Measurements from ENCODE around the gene VAX1.
"Not testable (repeated sequence)": the region's sequence is repeated elsewhere in the genome, so short reads cannot be mapped to it uniquely, and the experiment has no call there.

Gene VAX1

DNA sequence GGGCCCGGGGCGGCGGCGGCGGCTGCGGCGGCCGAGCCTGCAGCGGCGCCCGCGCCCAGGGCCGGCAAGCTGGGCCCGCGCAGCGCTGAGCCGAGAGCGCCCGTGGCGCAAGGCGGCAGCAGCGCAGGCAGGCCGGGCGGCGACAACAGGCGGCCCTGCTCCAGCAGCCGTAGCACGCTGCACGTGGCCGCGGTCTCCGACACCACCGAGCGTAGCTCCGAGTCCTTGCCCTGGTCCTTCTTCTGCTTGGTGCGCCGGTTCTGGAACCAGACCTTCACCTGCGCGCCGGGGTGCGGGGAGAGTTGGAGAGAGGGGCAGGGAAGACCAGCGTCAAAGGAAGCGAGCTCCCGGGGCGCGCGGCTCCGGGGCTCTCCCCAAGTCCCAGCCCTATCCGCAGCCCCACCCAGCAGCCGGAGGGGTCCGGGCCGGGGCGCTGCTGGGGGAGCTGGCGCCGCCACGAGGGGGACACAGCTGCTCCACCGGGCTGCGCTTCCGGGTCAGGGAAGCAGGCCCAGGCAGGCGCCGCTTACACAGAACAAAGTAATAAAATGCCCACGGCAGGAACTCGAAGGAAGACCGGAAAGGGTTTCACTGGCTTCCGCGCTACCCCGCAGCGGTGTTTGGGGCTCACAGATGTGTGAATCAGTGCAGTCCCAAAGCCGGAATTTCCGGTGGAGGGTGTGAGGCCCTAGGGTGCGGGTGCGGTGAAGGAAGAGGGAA is 3.6 kb downstream of the VAX1 start:
- DNase-seq (ENCODE audit: low spot score), result no peak

DNA sequence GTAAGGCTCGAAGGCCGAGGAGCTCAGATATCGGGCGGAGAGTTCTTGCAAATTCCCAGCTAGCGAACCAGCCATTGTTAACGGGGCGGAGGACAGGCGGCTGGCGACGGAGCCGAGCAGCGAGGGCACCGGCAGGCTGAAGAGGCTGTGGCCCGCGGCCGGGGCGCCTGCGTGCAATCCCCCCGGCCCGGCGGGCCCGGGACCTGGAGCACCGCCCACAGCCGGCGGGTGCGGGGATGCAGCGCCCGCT is 4.1 kb downstream of the VAX1 start:
- no peak for DNase-seq (ENCODE audit: low spot score)

DNA sequence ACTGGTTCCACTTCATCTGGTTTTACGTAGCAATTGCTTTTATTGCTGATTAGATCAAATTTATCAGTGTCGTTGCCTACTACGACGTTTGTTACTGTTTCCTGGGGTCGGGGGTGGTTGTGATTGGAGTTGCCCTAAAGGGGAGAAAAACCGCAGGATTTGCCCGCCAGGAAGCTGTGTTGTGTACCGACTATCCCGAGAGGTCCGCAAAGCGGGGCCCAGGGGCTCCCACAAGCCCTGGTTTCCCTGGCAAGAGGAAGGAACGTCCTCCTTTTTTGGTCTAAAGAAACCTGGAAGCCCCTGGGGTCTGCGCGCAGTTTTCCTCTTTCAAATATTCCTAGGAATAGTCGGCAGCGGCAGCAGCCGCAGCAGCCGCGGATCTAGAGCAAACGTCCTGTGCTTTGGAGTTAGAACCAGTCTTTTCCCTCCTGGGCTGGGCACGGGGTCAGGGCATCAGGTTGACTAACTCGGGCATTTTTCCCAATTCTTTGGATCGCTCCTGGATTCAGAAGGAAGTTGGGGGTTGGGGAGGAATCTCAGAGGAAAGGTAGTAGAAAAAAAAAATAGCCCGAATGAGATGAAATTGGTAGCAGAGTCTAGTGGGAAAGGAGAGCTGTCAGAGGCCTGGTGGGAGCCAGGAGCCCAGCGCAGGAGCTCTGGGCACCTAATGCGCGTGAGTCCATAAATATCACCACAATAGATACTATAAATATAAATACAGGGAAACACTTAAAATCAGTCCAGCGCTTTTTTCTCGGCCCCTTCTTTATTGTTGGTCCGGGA is 4.6 kb downstream of the VAX1 start:
- DNase-seq (ENCODE audit: low spot score), result no peak

DNA sequence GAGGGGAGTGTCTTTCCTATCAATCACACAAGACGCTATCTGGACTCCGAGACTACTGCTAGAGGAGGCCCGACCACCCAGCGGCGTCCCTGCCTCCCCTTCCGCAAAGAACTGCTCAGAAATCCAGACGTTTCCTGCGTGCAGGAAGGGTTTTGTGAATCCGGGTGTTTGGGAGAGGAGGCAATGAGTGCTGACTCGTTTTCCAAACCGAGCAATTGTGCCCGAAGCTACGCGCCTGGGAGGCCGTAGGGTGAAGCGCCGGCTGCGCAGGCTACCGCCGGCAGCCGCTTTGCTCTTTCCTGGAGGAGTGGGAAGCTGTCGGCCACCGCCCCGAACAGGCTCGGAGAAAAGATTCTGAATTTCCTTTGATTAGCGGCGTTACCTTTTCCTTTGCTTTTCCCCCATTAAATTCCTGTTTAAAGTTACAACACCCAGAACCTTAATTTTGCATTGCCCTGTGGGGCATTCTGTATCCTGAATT is 5.3 kb downstream of the VAX1 start:
- no peak for DNase-seq (ENCODE audit: low spot score)

DNA sequence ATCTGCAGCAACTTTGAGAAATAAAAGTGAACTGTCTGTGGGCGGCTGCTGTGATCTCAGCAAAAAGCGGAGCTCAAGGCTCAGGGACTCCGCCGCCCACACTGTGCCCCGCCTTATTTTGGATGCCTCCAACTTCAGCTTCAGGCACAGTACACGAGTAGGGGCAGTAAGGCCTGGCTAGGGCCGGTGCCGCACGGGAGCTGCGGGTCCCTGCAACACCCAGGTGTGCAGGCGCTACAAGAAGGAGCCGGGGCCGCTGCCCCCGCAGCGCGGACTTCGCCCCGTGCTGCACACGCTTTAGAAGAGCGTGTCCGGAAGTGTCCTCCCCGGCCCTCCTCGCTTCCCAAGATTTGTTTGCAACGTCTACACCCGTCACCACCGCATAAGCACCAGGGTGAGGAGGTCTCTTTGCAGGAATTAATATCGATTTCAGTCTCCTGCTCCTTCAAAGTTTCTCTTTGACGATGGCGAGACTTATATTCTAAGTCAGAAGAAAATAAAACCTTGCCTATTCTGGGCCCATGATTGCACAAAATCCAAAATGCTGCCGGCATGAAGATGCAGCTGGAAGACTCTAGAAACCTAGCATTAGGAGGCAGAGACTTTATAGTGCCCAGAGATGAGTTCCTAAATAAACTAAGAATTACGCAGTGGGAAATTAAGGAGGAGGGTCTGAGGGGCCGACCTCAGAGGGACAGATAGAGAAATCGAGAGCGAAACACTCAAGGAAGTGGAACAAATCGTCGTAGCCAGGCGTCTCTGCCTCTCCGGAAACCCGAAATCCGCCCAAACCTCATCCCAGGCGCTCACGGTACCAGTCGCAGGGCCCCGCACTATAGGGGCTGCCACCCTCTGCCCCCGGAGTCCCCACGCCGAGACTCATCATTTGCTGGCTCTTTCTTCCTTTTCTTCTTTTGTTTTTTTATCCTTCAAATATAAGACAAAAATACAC is 6.4 kb downstream of the VAX1 start:
- no peak for DNase-seq (ENCODE audit: low spot score)

DNA sequence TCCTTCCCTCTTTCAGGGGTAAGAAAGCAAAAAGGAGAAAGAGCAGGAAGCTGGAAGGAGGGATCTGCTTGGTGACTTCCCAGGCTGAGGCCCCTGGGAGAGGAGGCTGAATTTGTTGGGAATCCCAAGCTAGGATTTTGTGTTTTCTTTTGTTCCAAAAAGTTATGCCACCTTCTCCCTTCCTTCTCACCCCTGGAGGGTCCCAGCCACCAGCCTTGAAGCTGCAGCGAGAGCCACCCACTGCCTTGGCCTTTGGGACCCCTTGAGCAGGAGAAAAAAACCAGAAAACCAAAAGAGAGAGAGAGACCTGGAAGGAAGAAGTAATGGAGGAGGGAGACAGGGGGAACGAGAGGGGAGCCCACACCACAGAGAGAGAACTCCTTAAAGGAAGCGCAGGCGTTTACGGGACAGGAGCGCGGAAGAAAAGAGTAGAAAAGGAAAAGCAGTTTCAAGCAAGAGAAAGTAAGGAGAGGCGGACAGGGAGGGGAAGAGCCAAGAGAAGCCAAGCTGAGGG is 7.2 kb downstream of the VAX1 start:
- no peak for DNase-seq (ENCODE audit: low spot score)

DNA sequence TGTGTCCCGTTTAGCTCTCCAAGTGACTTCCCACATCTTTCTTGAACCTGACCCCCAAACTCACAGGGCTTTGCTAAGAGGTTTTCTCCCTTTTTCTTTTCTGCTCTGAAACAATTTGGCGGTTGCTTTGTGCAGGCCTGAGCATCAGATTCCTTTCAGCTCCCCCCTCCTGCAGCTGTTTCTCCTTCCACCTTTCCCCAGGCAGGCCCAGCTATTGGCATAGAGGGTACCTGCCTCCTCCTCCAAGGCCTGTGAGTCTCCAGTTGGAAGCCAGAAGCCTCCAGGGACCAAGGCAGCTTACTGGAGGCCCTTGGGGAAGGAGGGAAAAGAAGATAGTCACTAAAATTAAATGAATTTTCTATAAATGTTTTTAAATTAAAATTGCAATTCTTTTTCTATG is 7.7 kb downstream of the VAX1 start:
- no peak for DNase-seq (ENCODE audit: low spot score)

DNA sequence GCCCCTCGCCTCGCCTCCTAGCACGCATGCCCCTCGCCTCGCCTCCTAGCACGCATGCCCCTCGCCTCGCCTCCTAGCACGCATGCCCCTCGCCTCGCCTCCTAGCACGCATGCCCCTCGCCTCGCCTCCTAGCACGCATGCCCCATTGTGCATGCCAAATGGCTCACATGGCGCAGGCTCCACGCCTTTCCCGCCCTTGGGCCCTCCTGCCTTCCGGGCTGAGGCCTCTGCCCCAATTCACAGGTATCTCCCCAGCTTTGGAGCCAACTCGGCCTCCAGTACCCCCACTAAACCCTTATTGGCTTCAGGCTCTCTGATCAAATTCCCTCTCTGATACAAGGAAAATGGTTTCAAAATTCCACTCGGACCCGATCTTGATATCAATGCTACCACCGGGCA is 11.4 kb downstream of the VAX1 start:
- DNase-seq (ENCODE audit: low spot score), result not testable (repeated sequence)

DNA sequence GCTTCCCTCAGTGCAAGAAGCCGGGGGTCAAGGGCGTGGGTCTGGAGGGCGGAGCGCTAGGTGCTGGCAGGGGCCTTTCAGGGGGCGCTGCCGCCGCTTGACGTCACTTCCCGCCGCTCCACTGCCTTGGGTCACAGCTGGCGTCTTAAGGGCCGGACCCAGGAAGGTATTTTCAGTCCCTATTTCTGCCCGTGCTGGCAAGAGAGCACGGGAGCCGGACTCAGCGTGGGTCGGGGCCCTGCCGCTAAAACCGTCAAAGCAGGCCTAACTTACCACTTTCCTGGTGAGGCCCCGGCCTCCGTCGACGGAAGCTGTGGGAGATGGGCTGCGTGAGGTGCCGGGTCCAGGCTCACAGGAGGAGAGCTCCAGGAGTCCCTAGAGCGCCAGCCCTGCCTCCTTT is 12.0 kb downstream of the VAX1 start:
- DNase-seq (ENCODE audit: low spot score), result no peak

DNA sequence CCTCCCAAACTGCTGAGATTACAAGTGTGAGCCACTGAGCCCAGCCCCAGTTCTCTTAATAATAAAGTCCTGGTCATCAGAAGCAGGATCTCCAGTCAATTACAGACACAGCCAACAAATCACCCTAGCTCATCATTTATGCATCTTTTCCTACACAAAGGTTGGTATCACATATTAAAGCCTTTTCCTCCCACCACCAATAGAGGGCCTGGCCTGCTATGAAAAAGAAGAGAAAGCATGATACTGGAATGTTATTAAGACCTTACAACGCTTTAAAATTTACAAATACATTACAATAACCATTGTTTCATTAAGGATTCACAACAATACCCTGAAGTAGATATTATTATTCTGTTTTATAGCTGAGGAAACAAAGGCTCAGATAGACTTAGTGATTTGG is 25.9 kb downstream of the VAX1 start:
- no peak for DNase-seq (ENCODE audit: low spot score)

DNA sequence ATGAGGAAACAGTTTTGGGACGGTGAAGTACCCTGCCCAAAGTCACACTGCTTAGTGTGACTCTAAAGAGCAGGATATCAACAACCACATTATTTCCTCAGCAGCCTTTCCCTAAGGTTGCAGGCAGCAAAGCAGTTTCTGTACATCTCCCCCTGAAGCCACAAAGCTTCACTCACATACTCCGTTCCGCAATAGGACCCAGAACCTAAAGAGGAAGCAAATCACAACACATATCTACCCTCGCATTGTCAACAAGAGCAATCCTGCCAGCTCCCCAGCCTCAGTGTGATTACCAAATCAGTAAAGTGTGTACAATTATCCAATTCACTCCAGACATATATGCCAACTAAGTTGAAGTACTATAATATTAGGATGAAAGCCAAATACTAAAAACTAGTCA is 30.8 kb downstream of the VAX1 start:
- no peak for DNase-seq (ENCODE audit: low spot score)

DNA sequence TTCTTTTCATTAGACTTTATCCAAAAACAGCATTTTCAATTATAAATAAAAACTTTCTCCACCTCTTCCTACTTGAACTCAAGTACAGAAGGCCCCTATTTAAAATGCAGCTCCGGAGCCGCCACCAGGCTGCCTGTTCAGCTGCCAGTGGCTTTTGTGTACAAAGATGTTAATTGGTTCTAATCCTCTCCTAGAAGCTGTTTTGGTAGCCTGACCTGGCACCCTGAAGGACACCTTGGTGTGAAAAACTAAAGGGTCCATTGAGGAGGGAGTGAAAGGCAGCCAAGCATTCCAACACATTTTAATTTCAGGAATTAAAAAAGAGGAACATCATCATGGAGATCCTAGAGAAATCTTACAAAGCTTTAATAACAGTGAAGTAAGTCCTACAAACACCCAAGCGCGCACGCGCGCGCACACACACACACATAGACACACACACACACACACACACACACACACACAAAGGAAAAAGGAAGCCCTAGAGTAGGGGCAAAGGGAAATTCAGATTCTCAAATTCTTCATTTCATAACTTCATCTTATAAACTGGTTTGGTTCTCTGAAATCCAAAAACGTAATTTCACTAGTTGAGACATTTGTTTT is 41.4 kb downstream of the VAX1 start:
- no peak for DNase-seq (ENCODE audit: low spot score)

DNA sequence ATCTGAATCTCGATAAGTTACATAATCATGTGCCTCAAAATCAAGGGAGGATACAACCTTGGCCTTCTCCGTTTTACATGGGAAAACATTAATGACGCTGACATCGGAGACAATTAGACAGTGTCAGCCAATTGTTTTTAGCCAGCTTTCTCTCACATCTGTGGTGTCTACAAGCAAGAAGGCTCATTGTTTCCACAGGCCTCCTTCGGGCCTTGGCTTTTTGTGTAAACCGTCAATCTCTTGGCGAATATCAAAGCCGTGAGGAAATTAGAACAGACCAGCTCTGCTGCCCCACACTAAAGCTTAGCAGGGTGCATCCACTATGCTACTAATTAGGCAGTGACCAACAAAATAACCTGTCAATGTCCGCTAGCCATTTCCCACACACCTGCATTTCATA is 43.2 kb downstream of the VAX1 start:
- DNase-seq (ENCODE audit: low spot score), result no peak

DNA sequence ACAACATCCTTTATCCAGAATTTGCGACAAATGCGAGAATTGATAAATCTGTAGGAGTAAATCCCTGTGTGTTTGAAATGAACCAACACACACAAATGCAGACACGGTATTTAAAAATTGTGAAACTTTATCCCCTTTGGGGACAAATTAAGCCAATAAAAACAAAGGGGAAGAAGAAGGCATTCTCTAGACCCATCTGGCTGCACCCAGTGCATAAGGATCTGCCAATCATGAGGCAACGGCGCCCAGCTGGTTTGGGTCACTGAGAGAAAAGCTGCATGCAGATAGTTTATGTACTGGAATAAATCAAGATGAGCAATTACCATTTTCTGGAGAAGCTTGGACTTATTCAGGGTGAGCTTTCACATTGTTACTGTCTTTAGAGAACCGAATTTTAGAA is 45.7 kb downstream of the VAX1 start:
- DNase-seq (ENCODE audit: low spot score), result no peak

DNA sequence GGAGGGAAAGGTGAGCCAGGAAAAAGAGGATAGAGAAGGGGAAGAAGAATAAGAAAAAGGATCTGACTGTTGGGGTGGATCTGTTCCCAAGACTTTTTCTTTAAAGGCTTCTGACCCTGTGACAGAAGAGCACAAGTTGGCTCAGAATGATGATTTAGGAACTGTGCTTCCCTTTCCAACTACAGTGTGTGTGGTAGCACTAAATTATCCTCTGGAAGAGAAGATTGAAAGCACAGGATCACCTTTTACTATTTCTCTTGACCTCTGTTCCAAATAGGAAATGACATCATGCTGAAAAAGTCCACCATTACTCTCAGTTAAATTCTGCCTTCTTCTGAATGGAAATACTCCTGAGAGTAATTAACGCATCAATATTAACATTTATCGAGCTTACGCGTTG is 47.2 kb downstream of the VAX1 start:
- no peak for DNase-seq (ENCODE audit: low spot score)

DNA sequence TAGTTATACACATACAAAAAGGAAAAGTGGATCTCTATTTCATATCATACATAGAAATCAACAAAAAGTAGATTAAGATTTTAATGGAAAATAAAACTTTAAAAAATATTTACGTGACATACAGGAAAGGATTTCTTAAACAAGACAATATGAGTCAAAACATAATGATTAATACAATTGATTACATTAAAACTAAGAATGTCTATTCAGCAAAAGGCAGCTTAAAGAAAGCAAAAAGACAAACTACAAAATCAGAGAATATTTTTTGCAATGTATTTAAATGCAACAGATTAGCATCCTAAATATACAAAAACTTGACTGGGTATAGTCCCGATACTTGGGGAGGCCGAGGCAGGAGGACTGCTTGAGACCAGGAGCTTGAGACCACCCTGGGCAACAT is 50.5 kb downstream of the VAX1 start:
- DNase-seq (ENCODE audit: low spot score), result no peak

DNA sequence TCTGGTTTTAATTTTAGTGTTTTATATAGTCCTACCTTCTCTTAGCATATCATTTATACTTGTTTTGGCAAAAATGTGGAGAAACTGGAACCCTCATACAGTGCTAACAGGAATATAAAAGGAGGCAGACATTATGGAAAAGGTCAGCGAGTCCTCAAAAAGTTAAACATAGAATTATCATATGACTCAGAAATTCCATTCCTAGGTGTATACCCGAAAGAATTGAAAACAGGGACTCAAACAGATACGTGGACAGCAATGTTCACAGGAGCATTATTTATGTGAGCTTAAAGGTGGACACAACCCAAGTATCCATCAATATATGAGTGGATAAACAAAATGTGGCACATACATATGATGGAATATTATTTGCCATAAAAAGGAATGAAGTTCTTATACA is 51.5 kb downstream of the VAX1 start:
- no peak for DNase-seq (ENCODE audit: low spot score)

DNA sequence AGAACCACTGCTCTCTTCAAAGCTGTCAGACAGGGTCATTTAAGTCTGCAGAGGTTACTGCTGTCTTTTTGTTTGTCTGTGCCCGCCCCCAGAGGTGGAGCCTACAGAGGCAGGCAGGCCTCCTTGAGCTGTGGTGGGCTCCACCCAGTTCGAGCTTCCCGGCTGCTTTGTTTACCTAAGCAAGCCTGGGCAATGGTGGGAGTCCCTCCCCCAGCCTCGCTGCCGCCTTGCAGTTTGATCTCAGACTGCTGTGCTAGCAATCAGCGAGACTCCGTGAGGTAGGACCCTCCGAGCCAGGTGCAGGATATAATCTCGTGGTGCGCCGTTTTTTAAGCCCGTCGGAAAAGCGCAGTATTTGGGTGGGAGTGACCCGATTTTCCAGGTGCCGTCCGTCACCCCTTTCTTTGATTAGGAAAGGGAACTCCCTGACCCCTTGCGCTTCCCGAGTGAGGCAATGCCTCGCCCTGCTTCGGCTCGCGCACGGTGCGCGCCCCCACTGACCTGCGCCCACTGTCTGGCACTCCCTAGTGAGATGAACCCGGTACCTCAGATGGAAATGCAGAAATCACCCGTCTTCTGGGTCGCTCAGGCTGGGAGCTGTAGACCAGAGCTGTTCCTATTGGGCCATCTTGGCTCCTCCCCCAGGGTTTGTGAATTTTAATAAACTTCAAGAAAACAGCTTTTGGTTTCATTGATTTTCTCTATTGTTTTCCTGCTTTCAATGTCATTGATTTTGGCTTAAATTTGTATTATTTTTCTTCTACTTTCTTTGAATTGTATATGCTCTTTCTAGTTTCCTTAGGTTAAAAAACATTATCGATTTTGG is 53.4 kb downstream of the VAX1 start:
- not testable (repeated sequence) for DNase-seq (ENCODE audit: low spot score)

All from COLO829 (cell line).